ENCODE data around the gene NAPSA. TPM values are rescaled to one million over a fixed set of nuclear protein-coding genes. Genes with fewer than 3 reads are reported as not detected.

Gene NAPSA
- total RNA-seq, 4 donors from 2014 or later, result 0.46 to 3.4 (median 1.5) TPM

- Histone ChIP-seq H3K27me3 (no peaks in the 10 kb centered on the region), H3K27ac (no peak overlapping the region), H3K4me3 (replicated peaks in 1 of 3) (peak overlapping the region in 1 of 3 donors; percentile 90), H3K4me1 (peaks cover 5 to 31% of the 10 kb centered on the region in 2 donors), H3K36me3 (peaks cover 46 to 48% of the 10 kb centered on the region in 2 donors), H3K9me3 (no peaks in the 10 kb centered on the region)
- no peak for TF ChIP-seq POLR2A (IDR thresholded peaks at IDR 0.05)
- no peak for TF ChIP-seq CTCF (IDR thresholded peaks at IDR 0.05)
- DNase-seq, result peak; percentile 39
- 46 to 51% methylated on average over 7 of the region's 7 CpGs for WGBS, 2 donors
- intact Hi-C loops (cut with DNase I), result no loop called here
These were observed 11.6 kb upstream of the NAPSA start for GRCh38 chr19:50377051-50377461.

- no peaks in the 10 kb centered on the region for H3K27me3 ChIP-seq
- intact Hi-C loops (cut with DNase I), result no loop called here
- H3K4me3 ChIP-seq (replicated peaks in 1 of 3), result peak within 1 kb of the TSS in 2 of 3 donors; percentile 90 to 96
- H3K9me3 ChIP-seq, result no peaks in the 10 kb centered on the region
- DNase-seq, result peak; percentile 94 to 95
- TF ChIP-seq CTCF (IDR thresholded peaks at IDR 0.05) (no peak), POLR2A (IDR thresholded peaks at IDR 0.05) (peak in 1 of 2 donors; percentile 77)
- peaks cover 5 to 32% of the 10 kb centered on the region in 2 donors for H3K4me1 ChIP-seq
- H3K27ac ChIP-seq, result peak within 1 kb of the TSS; percentile 93 to 99 (median 97)
- WGBS, 2 donors, result 1 to 4% methylated on average over 58 to 62 of the region's 67 CpGs
- peaks cover 39 to 42% of the 10 kb centered on the region in 2 donors for H3K36me3 ChIP-seq
These were observed 11.0 kb upstream of the NAPSA start, which contains the start of gene NR1H2 for GRCh38 chr19:50376166-50377050. Gene NR1H2 (plus strand): TSS chr19:50376457. CDS start chr19:50377606, 1,149 bp downstream.

- intact Hi-C loops (cut with DNase I), result no loop called here
- TF ChIP-seq CTCF (IDR thresholded peaks at IDR 0.05) (no peak), POLR2A (IDR thresholded peaks at IDR 0.05) (no peak)
These were observed 6.6 kb upstream of the NAPSA start for GRCh38 chr19:50371914-50372475.

GRCh38 chr19:50368649-50369570 is 3.5 kb upstream of the NAPSA start:
- Histone ChIP-seq H3K27ac (peak overlapping the region; percentile 48 to 79 (median 75)), H3K4me1 (peaks cover 0 to 31% of the 10 kb centered on the region in 2 donors), H3K36me3 (no peaks in the 10 kb centered on the region), H3K4me3 (replicated peaks in 1 of 3) (peak overlapping the region; percentile 32 to 46 (median 40)), H3K27me3 (no peaks in the 10 kb centered on the region), H3K9me3 (no peaks in the 10 kb centered on the region)
- TF ChIP-seq POLR2A (IDR thresholded peaks at IDR 0.05) (peak in 1 of 2 donors; percentile 25), CTCF (IDR thresholded peaks at IDR 0.05) (peak; percentile 66 to 92 (median 88))
- peak; percentile 83 to 85 for DNase-seq
- intact Hi-C loops (cut with DNase I), result no loop called here
- 8 to 11% methylated on average over 27 to 34 of the region's 34 CpGs for WGBS, 2 donors

More at GRCh38 chr19:50371914-50372475, 6.6 kb upstream of the NAPSA start:
- WGBS, 2 donors, result 66 to 67% methylated on average over 10 of the region's 10 CpGs
- Histone ChIP-seq H3K9me3 (no peaks in the 10 kb centered on the region), H3K36me3 (no peaks in the 10 kb centered on the region), H3K4me3 (replicated peaks in 1 of 3) (no peak overlapping the region), H3K4me1 (peaks cover 2 to 40% of the 10 kb centered on the region in 2 donors), H3K27me3 (no peaks in the 10 kb centered on the region), H3K27ac (peak overlapping the region in 2 of 3 donors; percentile 70 to 75)
- DNase-seq, result no peak
